H1 (cell line): ENCODE data around the gene QRSL1. TPM values are rescaled to one million over a fixed set of nuclear protein-coding genes. Genes with fewer than 3 reads are reported as not detected.

Experiments used
- CTCF ChIA-PET: fragments of 300-600 bp; sonication (Branson Sonifier 250); formaldehyde crosslinking; loops from one replicate; lab custom pipeline; 2021; ENCODE audit not compliant: partially characterized antibody; lab: Charles Lee
- POLR2A ChIA-PET: fragments of 300-600 bp; sonication (Branson Sonifier 250); formaldehyde crosslinking; loops from one replicate; lab custom pipeline; 2021; ENCODE audit warnings: inconsistent platforms; ENCODE audit not compliant: partially characterized antibody; lab: Charles Lee
- DNase-seq, 2 experiments: peaks; one replicate each; pipeline versions ENCODE4 v3.0.0 to v3.0.0-alpha.2; 2010 to 2022; ENCODE audit warnings: low spot score in 2 of 2, low read depth in 1 of 2, mixed read lengths in 1 of 2
- FAIRE-seq: peaks from 2 replicates; lab custom pipeline; 2011; peaks lifted over from hg19 to GRCh38; lab: Jason Lieb, UNC
- H2AFZ ChIP-seq: 2 replicates; pipeline ENCODE4 v1.8.1; 2012; ENCODE audit warnings: low read length, inconsistent platforms
- H2AK5ac ChIP-seq: 2 replicates; pipeline ENCODE4 v1.6.1; 2013; ENCODE audit warnings: low read depth, low read length
- H2BK120ac ChIP-seq: replicated peaks from 2 replicates; pipeline ENCODE3; 2013; ENCODE audit warnings: low read depth, low read length, inconsistent platforms
- H2BK12ac ChIP-seq: 2 replicates; pipeline ENCODE4 v1.6.1; 2013; ENCODE audit warnings: low read depth, low read length
- H2BK15ac ChIP-seq: 2 replicates; pipeline ENCODE4 v1.6.1; 2013; ENCODE audit warnings: low read length
- H2BK20ac ChIP-seq: 2 replicates; pipeline ENCODE4 v1.6.1; 2013; ENCODE audit warnings: low read length
- H2BK5ac ChIP-seq: 2 replicates; pipeline ENCODE4 v1.6.1; 2013; ENCODE audit warnings: low read depth, low read length
- H3K14ac ChIP-seq: 2 replicates; pipeline ENCODE4 v1.6.1; 2013; ENCODE audit warnings: inconsistent platforms; ENCODE audit not compliant: insufficient read length
- H3K18ac ChIP-seq: 2 replicates; pipeline ENCODE4 v1.6.1; 2013; ENCODE audit warnings: low read length; ENCODE audit errors: extremely low read depth
- H3K23ac ChIP-seq: 2 replicates; pipeline ENCODE4 v1.6.1; 2013; ENCODE audit warnings: inconsistent platforms; ENCODE audit not compliant: insufficient read length
- H3K23me2 ChIP-seq: 2 replicates; pipeline ENCODE4 v1.6.1; 2013; ENCODE audit warnings: low read depth, low read length
- H3K27ac ChIP-seq: 2 replicates; pipeline ENCODE4 v1.6.1; 2011; ENCODE audit warnings: low read depth, low read length, inconsistent platforms
- H3K27me3 ChIP-seq, 4 experiments: replicated peaks in 1 of 4; 1 replicate in 1 of 4; 2 replicates in 3 of 4; pipeline versions ENCODE4 v1.6.1 to v1.8.1; 2011 to 2013; ENCODE audit warnings: low read length in 3 of 4, mild to moderate bottlenecking in 3 of 4, inconsistent platforms in 2 of 4, mixed read lengths in 2 of 4, moderate library complexity in 1 of 4; ENCODE audit not compliant: control insufficient read depth in 3 of 4, insufficient read depth in 3 of 4; ENCODE audit errors: extremely low read depth in 1 of 4
- H3K36me3 ChIP-seq, 4 experiments: 2 replicates each; pipeline versions ENCODE4 v1.6.1 to v1.8.1; 2011 to 2013; ENCODE audit warnings: mild to moderate bottlenecking in 4 of 4, low read length in 3 of 4, moderate library complexity in 2 of 4, control low read depth in 1 of 4, inconsistent platforms in 1 of 4; ENCODE audit not compliant: insufficient read depth in 4 of 4, control insufficient read depth in 2 of 4
- H3K4ac ChIP-seq: replicated peaks from 2 replicates; pipeline ENCODE3; 2013; ENCODE audit warnings: low read length, low read depth, mixed read lengths, inconsistent platforms; ENCODE audit not compliant: insufficient read length
- H3K4me1 ChIP-seq, 4 experiments: replicated peaks in 1 of 4; 1 replicate in 1 of 4; 2 replicates in 3 of 4; pipeline versions ENCODE4 v1.6.1 to v1.8.1; 2011 to 2013; ENCODE audit warnings: low read length in 3 of 4, inconsistent platforms in 2 of 4, mixed read lengths in 1 of 4; ENCODE audit not compliant: insufficient read depth in 4 of 4, control insufficient read depth in 3 of 4
- H3K4me2 ChIP-seq, 2 experiments: 2 replicates each; pipeline versions ENCODE4 v1.6.1 to v1.8.1; 2011 to 2013; ENCODE audit warnings: low read depth in 2 of 2, low read length in 2 of 2, control low read depth in 1 of 2, inconsistent platforms in 1 of 2, mild to moderate bottlenecking in 1 of 2; ENCODE audit not compliant: insufficient read depth in 1 of 2
- H3K4me3 ChIP-seq, 4 experiments: fragments of 200-600, 300-600 bp in 1 of 4; sonication (generic), shearing (Covaris generic), sonication (Bioruptor Twin) in 1 of 4; 2 replicates each; pipeline versions ENCODE4 v1.5.1 to v1.8.1; 2011 to 2016; ENCODE audit warnings: low read length in 4 of 4, low read depth in 3 of 4, control low read depth in 2 of 4, inconsistent platforms in 2 of 4, mild to moderate bottlenecking in 2 of 4, mixed read lengths in 1 of 4, moderate library complexity in 1 of 4; ENCODE audit not compliant: insufficient read depth in 2 of 4; ENCODE audit errors: extremely low read depth in 1 of 4
- H3K56ac ChIP-seq: replicated peaks from 2 replicates; pipeline ENCODE3; 2013; ENCODE audit warnings: low read depth, mild to moderate bottlenecking, mixed read lengths, low read length, inconsistent platforms; ENCODE audit not compliant: insufficient read length
- H3K79me1 ChIP-seq: 2 replicates; pipeline ENCODE4 v1.6.1; 2013; ENCODE audit warnings: low read depth, low read length, control low read depth
- H3K79me2 ChIP-seq, 2 experiments: 2 replicates each; pipeline versions ENCODE4 v1.6.1 to v1.8.1; 2012 to 2013; ENCODE audit warnings: low read length in 2 of 2, mild to moderate bottlenecking in 2 of 2, inconsistent platforms in 1 of 2; ENCODE audit not compliant: insufficient read depth in 2 of 2, control insufficient read depth in 1 of 2
- H3K9ac ChIP-seq, 4 experiments: replicated peaks in 1 of 4; 1 replicate in 1 of 4; 2 replicates in 3 of 4; pipeline versions ENCODE4 v1.6.1 to v1.8.1; 2011 to 2013; ENCODE audit warnings: low read depth in 3 of 4, low read length in 3 of 4, control low read depth in 2 of 4, mild to moderate bottlenecking in 2 of 4, moderate library complexity in 2 of 4, inconsistent platforms in 1 of 4; ENCODE audit errors: extremely low read depth in 1 of 4
- H3K9me3 ChIP-seq, 2 experiments: 2 replicates each; pipeline versions ENCODE4 v1.6.1 to v1.8.1; 2012 to 2013; ENCODE audit warnings: mild to moderate bottlenecking in 2 of 2, moderate library complexity in 2 of 2, control low read depth in 1 of 2, inconsistent platforms in 1 of 2, low read depth in 1 of 2, low read length in 1 of 2, mixed read lengths in 1 of 2; ENCODE audit not compliant: insufficient read depth in 2 of 2
- H4K20me1 ChIP-seq, 2 experiments: replicated peaks in 1 of 2; 2 replicates each; pipeline versions ENCODE3 to v1.8.1; 2011 to 2013; ENCODE audit warnings: inconsistent platforms in 2 of 2, low read length in 2 of 2, mild to moderate bottlenecking in 1 of 2; ENCODE audit not compliant: insufficient read depth in 2 of 2, control insufficient read depth in 1 of 2
- H4K5ac ChIP-seq: 2 replicates; pipeline ENCODE4 v1.6.1; 2013; ENCODE audit warnings: low read length, low read depth, mixed read lengths, inconsistent platforms; ENCODE audit not compliant: insufficient read length
- H4K8ac ChIP-seq: 2 replicates; pipeline ENCODE4 v1.8.0; 2013; ENCODE audit warnings: mild to moderate bottlenecking, moderate library complexity, low read length, inconsistent platforms; ENCODE audit not compliant: insufficient read depth; ENCODE audit errors: extremely low read depth
- H4K91ac ChIP-seq: replicated peaks from 2 replicates; pipeline ENCODE3; 2013; ENCODE audit warnings: low read length, mixed read lengths, inconsistent platforms; ENCODE audit not compliant: insufficient read length
- ASH2L ChIP-seq: fragments of 200-600, 300-600 bp; sonication (generic); IDR thresholded peaks from one replicate; pipeline ENCODE4 v1.7.1; 2017; ENCODE audit warnings: low read length
- BACH1 ChIP-seq: IDR thresholded peaks from 2 replicates; pipeline ENCODE4 v1.6.1; 2012; ENCODE audit warnings: low read length, improper control_type of control experiment
- CBX8 ChIP-seq: fragments of 300-800, 300-1000 bp; sonication (generic); IDR thresholded peaks from 2 replicates; pipeline ENCODE4 v1.7.1; 2016; ENCODE audit warnings: low read depth, low read length, borderline replicate concordance
- E2F6 ChIP-seq: IDR thresholded peaks from 2 replicates; pipeline ENCODE4 v1.6.1; 2012; ENCODE audit warnings: inconsistent platforms
- EGR1 ChIP-seq: IDR thresholded peaks from 2 replicates; pipeline ENCODE4 v1.6.1; 2011; ENCODE audit warnings: low read depth, low read length, borderline replicate concordance
- EZH2 ChIP-seq: fragments of 200-600 bp; sonication (generic); IDR thresholded peaks from 2 replicates; pipeline ENCODE4 v1.7.1; 2012; ENCODE audit warnings: low read depth, mild to moderate bottlenecking, moderate library complexity, low read length, inconsistent platforms; ENCODE audit not compliant: severe bottlenecking
- MAX ChIP-seq: IDR thresholded peaks from 2 replicates; pipeline ENCODE4 v1.6.1; 2012; ENCODE audit warnings: inconsistent platforms
- NRF1 ChIP-seq: IDR thresholded peaks from 2 replicates; pipeline ENCODE4 v1.6.1; 2011; ENCODE audit warnings: mild to moderate bottlenecking, low read depth, low read length, improper control_type of control experiment
- RXRA ChIP-seq: IDR thresholded peaks from 2 replicates; pipeline ENCODE4 v1.6.1; 2011; ENCODE audit warnings: low read depth, mild to moderate bottlenecking, low read length, moderate library complexity; ENCODE audit not compliant: insufficient read depth
- SIRT6 ChIP-seq: IDR thresholded peaks from one replicate; pipeline ENCODE4 v1.7.1; 2012; ENCODE audit warnings: low read length, inconsistent platforms
- TAF7 ChIP-seq: optimal IDR thresholded peaks from 2 replicates; pipeline ENCODE3; 2011; ENCODE audit warnings: low read depth, mild to moderate bottlenecking, inconsistent platforms, low read length, moderate library complexity, borderline replicate concordance
- USF2 ChIP-seq: IDR thresholded peaks from 2 replicates; pipeline ENCODE4 v1.6.1; 2011; ENCODE audit warnings: low read length, improper control_type of control experiment
- WGBS, 2 experiments: shearing (Covaris generic) in 1 of 2; methylation state at CpG; one replicate each; pipeline versions ENCODE4 v1.1.6 to v1.1.7; 2013 to 2015; ENCODE audit warnings: low lambda C conversion rate in 2 of 2, mixed read lengths in 2 of 2, inconsistent platforms in 1 of 2, low coverage in 1 of 2, missing lambda C conversion rate in 1 of 2; ENCODE audit not compliant: insufficient replicate concordance in 2 of 2, insufficient coverage in 1 of 2, insufficient read length in 1 of 2; ENCODE audit errors: extremely low coverage in 1 of 2, missing lambda C conversion rate in 1 of 2; 5-methylcytosine and 5-hydroxymethylcytosine counted together
- polyA plus RNA-seq, 7 experiments: library from polyadenylated mRNA; depleted of rRNA in 3 of 7; stranded (reverse) in 5 of 7; unstranded in 2 of 7; fragments of >200 nt in 5 of 7; fragments of 200-250 nt in 2 of 7; gene quantifications; 1 replicate in 5 of 7; 2 replicates in 1 of 7; 4 replicates in 1 of 7; pipeline versions ENCODE4 v1.2.1 to v1.2.3, GENCODE V29; 2011 to 2013; ENCODE audit warnings: missing spikeins in 2 of 7, mixed read lengths in 2 of 7
- total RNA-seq: library from RNA; stranded (reverse); fragmentation: NEBNext Ultra II Directional; extraction: Animal tissue kit (Norgen Biotek cat#: 25700); gene quantifications from 2 replicates; pipeline ENCODE4 v1.2.1, GENCODE V29; 2021

Gene QRSL1
- total and polyA plus RNA-seq, 2 of the 8 experiments (the other 6 are each of a cell fraction or from before 2014, with no cell fraction given): 7.8 to 22.2 TPM

DNA sequence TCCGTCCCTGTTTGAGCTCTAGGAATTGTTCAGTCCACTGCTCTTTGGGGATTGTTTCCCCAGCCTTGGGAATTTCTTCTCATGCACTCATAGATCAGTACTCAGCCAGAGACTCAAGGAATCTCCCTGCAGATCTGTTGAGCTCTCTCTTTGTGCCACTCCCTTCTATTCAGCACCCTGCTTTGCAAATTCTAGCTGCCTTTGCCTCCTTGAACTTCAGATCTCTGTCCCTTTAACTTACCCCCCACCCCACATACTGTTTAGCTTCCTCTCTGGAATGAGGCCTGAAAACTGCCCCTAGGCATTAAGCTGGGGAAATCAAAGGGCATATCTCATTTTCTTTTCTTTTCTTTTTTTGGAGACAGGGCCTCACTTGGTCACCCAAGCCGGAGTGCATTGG lies 30.5 kb downstream of the QRSL1 start:
- H3K27ac ChIP-seq: no peak overlapping the region
- H2AK5ac ChIP-seq: no peak overlapping the region
- H2BK5ac ChIP-seq: 0 out of 2 replicates have a peak overlapping the region, but pooled peaks have one; percentile 13
- no peak overlapping the region for H3K18ac ChIP-seq
- H3K79me2 ChIP-seq: no peaks in the 10 kb centered on the region
- peaks cover 3 to 6% (median 4%) of the 10 kb centered on the region in 4 experiments; a peak in 4 of 7 replicates for H3K4me1 ChIP-seq
- H4K20me1 ChIP-seq: no peaks in the 10 kb centered on the region
- peaks cover 0 to 59% (median 28%) of the 10 kb centered on the region in 4 experiments; a peak in 6 of 8 replicates for H3K36me3 ChIP-seq
- no peak overlapping the region for H2BK20ac ChIP-seq
- H2BK120ac ChIP-seq: no peak overlapping the region
- no peak overlapping the region for H3K23ac ChIP-seq
- H4K91ac ChIP-seq: no peak overlapping the region
- no peak overlapping the region for H4K8ac ChIP-seq
- H2BK15ac ChIP-seq: no peak overlapping the region
- no peak overlapping the region for H3K4me2 ChIP-seq
- H3K56ac ChIP-seq: no peak overlapping the region
- no peak for FAIRE-seq
- WGBS, 2 experiments: 78% methylated on average over 2 of the region's 2 CpGs; no CpG with 5 or more reads in 1 of the 2 experiments
- H3K27me3 ChIP-seq: no peaks in the 10 kb centered on the region; a peak in 1 of 7 replicates
- no peak overlapping the region for H3K4ac ChIP-seq
- no peak overlapping the region for H3K9ac ChIP-seq
- H3K23me2 ChIP-seq: no peaks in the 10 kb centered on the region
- peaks cover 3 to 5% of the 10 kb centered on the region in 2 experiments; a peak in 3 of 4 replicates for H3K9me3 ChIP-seq
- ChIA-PET POLR2A (interaction anchor here (0.9 to 1.4 kb wide), 4 partner anchors 13 to 313 kb away, joined by 3 to 4 read pairs (median 3); no protein-coding TSS in a partner anchor), CTCF (no interaction called here)
- H2AFZ ChIP-seq: no peak overlapping the region
- no peaks in the 10 kb centered on the region for H3K79me1 ChIP-seq
- H4K5ac ChIP-seq: no peak overlapping the region
- no peak overlapping the region for H3K14ac ChIP-seq
- H3K4me3 ChIP-seq: no peak overlapping the region
- peak in 1 of 2 experiments; percentile 9 for DNase-seq
- H2BK12ac ChIP-seq: no peak overlapping the region
- no peak for TF ChIP-seq EGR1
- TF ChIP-seq ASH2L: no peak
- no peak for TF ChIP-seq NRF1
- TF ChIP-seq CBX8: no peak
- no peak for TF ChIP-seq BACH1
- no peak for TF ChIP-seq RXRA
- no peak for TF ChIP-seq E2F6
- TF ChIP-seq SIRT6: no peak
- TF ChIP-seq EZH2: no peak
- TF ChIP-seq MAX: no peak
- no peak for TF ChIP-seq USF2
- TF ChIP-seq TAF7: no peak
